DOHH2 (cell line): Measurements from ENCODE around the gene SYNE3.

Experiments used
- H3F3A ChIP-seq: fragments of 200-600 bp; sonication (generic), shearing (Covaris generic); 2 replicates; pipeline ENCODE4 v1.6.0; 2016; ENCODE audit warnings: antibody characterized with exemption, mild to moderate bottlenecking; ENCODE audit not compliant: control insufficient read depth, insufficient read depth
- H3K27ac ChIP-seq: fragments of 200-600 bp; sonication (generic); 2 replicates; pipeline ENCODE4 v1.5.1; 2014; ENCODE audit warnings: low read depth, mild to moderate bottlenecking, low read length, moderate library complexity
- H3K27me3 ChIP-seq: fragments of 200-600 bp; sonication (generic); 2 replicates; pipeline ENCODE4 v1.6.1; 2014; ENCODE audit warnings: mild to moderate bottlenecking, low read length, mixed read lengths; ENCODE audit not compliant: control insufficient read depth
- H3K36me3 ChIP-seq: fragments of 200-600 bp; sonication (generic); 2 replicates; pipeline ENCODE4 v1.6.1; 2014; ENCODE audit warnings: mild to moderate bottlenecking, low read length, moderate library complexity, mixed read lengths; ENCODE audit not compliant: control insufficient read depth
- H3K4me1 ChIP-seq: fragments of 200-600 bp; sonication (generic); 2 replicates; pipeline ENCODE4 v1.6.1; 2014; ENCODE audit warnings: mild to moderate bottlenecking, low read length, mixed read lengths; ENCODE audit not compliant: control insufficient read depth
- H3K4me2 ChIP-seq: fragments of 200-600 bp; sonication (generic); 2 replicates; pipeline ENCODE4 v1.6.0; 2014; ENCODE audit warnings: mild to moderate bottlenecking, low read length, moderate library complexity
- H3K4me3 ChIP-seq: fragments of 200-600 bp; sonication (generic); 2 replicates; pipeline ENCODE4 v1.5.1; 2014; ENCODE audit warnings: mild to moderate bottlenecking, low read length, mixed read lengths
- H3K79me2 ChIP-seq: fragments of 200-600 bp; sonication (generic); 2 replicates; pipeline ENCODE4 v1.6.1; 2014; ENCODE audit warnings: mild to moderate bottlenecking, low read length, mixed read lengths; ENCODE audit not compliant: control insufficient read depth
- H3K9me2 ChIP-seq: fragments of 200-600 bp; sonication (generic); replicated peaks from 2 replicates; pipeline ENCODE4 v1.6.1; 2014; ENCODE audit warnings: mild to moderate bottlenecking, low read length, mixed read lengths; ENCODE audit not compliant: control insufficient read depth
- H3K9me3 ChIP-seq: fragments of 200-600 bp; sonication (generic); 2 replicates; pipeline ENCODE4 v1.6.1; 2014; ENCODE audit warnings: antibody characterized with exemption, low read length, mixed read lengths; ENCODE audit not compliant: control insufficient read depth, insufficient read depth
- H4K20me1 ChIP-seq: fragments of 200-600 bp; sonication (generic); 2 replicates; pipeline ENCODE4 v1.6.0; 2014; ENCODE audit warnings: low read depth, mild to moderate bottlenecking, antibody characterized with exemption, low read length, moderate library complexity; ENCODE audit not compliant: control insufficient read depth, insufficient read depth
- EZH2phosphoT487 ChIP-seq: fragments of 200-600 bp; sonication (generic); IDR thresholded peaks from 2 replicates; pipeline ENCODE4 v1.6.1; 2017; ENCODE audit warnings: borderline replicate concordance, mild to moderate bottlenecking, antibody characterized with exemption, low read length, moderate library complexity, mixed read lengths
- TF ChIP-seq, protein P1 (sequence below): fragments of 200-600 bp; sonication (generic); IDR thresholded peaks from one replicate; pipeline ENCODE4 v1.5.1; 2014; ENCODE audit warnings: antibody characterized with exemption, mild to moderate bottlenecking, low read depth, low read length; ENCODE audit not compliant: poor library complexity, severe bottlenecking

SYNE3 gene

GRCh38 chr14:95491936-95492608 lies 24.4 kb downstream of the SYNE3 start:
- no peaks in the 10 kb centered on the region for H3K36me3 ChIP-seq
- H3K79me2 ChIP-seq, result no peaks in the 10 kb centered on the region
- no peaks in the 10 kb centered on the region for H3K9me2 ChIP-seq
- H3K4me1 ChIP-seq, result peaks cover 49% of the 10 kb centered on the region
- peaks cover 1% of the 10 kb centered on the region; the same call in 1 of the 2 replicates for H3F3A ChIP-seq
- H3K9me3 ChIP-seq, result no peaks in the 10 kb centered on the region
- no peaks in the 10 kb centered on the region for H3K27me3 ChIP-seq
- no peak overlapping the region for H3K27ac ChIP-seq
- H3K4me3 ChIP-seq, result no peak overlapping the region
- no peak for TF ChIP-seq EZH2phosphoT487
- TF ChIP-seq, protein P1, sequence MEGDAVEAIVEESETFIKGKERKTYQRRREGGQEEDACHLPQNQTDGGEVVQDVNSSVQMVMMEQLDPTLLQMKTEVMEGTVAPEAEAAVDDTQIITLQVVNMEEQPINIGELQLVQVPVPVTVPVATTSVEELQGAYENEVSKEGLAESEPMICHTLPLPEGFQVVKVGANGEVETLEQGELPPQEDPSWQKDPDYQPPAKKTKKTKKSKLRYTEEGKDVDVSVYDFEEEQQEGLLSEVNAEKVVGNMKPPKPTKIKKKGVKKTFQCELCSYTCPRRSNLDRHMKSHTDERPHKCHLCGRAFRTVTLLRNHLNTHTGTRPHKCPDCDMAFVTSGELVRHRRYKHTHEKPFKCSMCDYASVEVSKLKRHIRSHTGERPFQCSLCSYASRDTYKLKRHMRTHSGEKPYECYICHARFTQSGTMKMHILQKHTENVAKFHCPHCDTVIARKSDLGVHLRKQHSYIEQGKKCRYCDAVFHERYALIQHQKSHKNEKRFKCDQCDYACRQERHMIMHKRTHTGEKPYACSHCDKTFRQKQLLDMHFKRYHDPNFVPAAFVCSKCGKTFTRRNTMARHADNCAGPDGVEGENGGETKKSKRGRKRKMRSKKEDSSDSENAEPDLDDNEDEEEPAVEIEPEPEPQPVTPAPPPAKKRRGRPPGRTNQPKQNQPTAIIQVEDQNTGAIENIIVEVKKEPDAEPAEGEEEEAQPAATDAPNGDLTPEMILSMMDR, result no peak
- H3K4me2 ChIP-seq, result no peak overlapping the region
- H4K20me1 ChIP-seq, result no peaks in the 10 kb centered on the region

- Histone ChIP-seq H4K20me1 (no peaks in the 10 kb centered on the region), H3F3A (no peaks in the 10 kb centered on the region), H3K79me2 (no peaks in the 10 kb centered on the region), H3K4me3 (no peak overlapping the region), H3K9me3 (no peaks in the 10 kb centered on the region), H3K27ac (no peak overlapping the region), H3K27me3 (no peaks in the 10 kb centered on the region), H3K9me2 (no peaks in the 10 kb centered on the region), H3K36me3 (no peaks in the 10 kb centered on the region), H3K4me1 (peaks cover 49% of the 10 kb centered on the region), H3K4me2 (no peak overlapping the region)
- no peak for TF ChIP-seq EZH2phosphoT487
- TF ChIP-seq, protein P1, result no peak
These were observed 25.6 kb downstream of the SYNE3 start for GRCh38 chr14:95490727-95491451.

DNA sequence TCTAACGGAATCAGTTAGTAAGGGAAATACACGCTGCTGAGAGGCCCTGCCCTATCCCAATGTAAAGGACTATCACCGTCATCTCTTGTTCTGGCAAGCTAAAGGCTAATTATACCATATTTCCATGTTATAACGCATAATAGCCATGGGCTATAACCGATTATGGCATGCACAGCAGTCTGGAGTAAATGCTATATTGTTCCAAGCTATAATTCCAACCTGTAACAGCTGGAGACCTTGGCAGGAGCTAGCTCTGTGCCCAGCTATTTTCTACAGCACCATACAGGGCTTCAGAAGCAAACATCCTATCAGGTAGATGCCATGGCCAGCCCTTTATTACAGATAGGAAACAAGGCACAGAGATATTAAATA lies 26.3 kb downstream of the SYNE3 start:
- H3K79me2 ChIP-seq, result no peaks in the 10 kb centered on the region
- no peaks in the 10 kb centered on the region for H4K20me1 ChIP-seq
- H3K9me2 ChIP-seq, result no peaks in the 10 kb centered on the region
- peaks cover 49% of the 10 kb centered on the region for H3K4me1 ChIP-seq
- H3K9me3 ChIP-seq, result no peaks in the 10 kb centered on the region
- H3K27ac ChIP-seq, result no peak overlapping the region
- no peaks in the 10 kb centered on the region for H3K27me3 ChIP-seq
- no peak overlapping the region for H3K4me2 ChIP-seq
- no peaks in the 10 kb centered on the region for H3F3A ChIP-seq
- no peaks in the 10 kb centered on the region for H3K36me3 ChIP-seq
- TF ChIP-seq, protein P1, result no peak
- no peak for TF ChIP-seq EZH2phosphoT487
- H3K4me3 ChIP-seq, result no peak overlapping the region
